ELF-1 (cell line): Measurements from ENCODE around the gene RPS8.
"Not testable (repeated sequence)": the region's sequence is repeated elsewhere in the genome, so short reads cannot be mapped to it uniquely, and the experiment has no call there.

Source experiments
- DNase-seq: peaks from one replicate; pipeline ENCODE4 v3.0.0-alpha.2; 2016; ENCODE audit warnings: low read depth, low spot score

RPS8 gene

DNA sequence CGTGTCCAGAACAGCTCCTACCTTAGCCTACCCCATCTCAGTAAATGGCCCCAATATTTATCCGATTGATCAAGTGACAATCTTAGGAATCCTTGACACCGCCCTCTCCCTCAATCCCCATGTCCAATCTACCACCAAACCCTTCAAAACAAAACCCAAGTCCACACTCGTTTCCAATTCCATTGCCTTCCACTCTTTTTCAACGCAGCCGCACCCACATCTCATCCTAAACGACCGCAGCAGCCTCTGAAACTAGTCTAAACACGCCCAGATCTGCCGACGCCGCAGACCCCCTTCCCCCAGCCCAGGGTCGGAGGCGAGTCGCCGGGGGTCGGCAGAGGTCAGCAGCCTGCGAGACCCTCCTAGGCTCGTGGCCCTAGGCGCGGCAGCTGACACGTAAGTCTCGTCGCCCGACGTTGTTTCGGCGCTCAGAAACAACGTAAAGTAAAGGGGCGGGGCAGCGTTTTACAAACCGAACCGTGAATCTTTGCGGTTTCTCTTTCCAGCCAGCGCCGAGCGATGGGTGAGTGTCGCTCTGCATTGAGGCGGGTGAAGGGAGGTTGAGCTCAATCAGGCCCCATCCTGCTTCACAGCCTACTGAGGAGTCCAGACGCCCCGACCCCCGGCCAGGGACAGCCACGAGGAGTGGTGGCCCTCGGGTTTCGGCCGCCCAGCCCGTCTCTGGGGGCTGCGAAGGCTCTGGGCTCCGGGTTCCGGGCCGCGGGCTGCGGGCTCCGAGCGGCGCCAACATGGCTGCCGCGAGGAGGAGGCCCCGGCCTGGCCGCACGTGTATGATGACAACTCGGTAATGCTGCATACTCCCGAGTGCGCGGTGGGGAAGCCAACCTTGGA lies at the start of gene RPS8:
Gene RPS8 (plus strand): TSS at position 463 of the 852 bp plus-strand sequence. CDS start 57 bp downstream, at position 520.
- peak; percentile 97 for DNase-seq

- DNase-seq: peak; percentile 96
These were observed 44.4 kb upstream of the RPS8 start, which contains the start of gene RNU5D-1 for GRCh38 chr1:44730741-44731512. RNU5D-1 (minus strand) TSS chr1:44731170.

GRCh38 chr1:44733365-44733764 lies 42.0 kb upstream of the RPS8 start:
- no peak for DNase-seq

DNA sequence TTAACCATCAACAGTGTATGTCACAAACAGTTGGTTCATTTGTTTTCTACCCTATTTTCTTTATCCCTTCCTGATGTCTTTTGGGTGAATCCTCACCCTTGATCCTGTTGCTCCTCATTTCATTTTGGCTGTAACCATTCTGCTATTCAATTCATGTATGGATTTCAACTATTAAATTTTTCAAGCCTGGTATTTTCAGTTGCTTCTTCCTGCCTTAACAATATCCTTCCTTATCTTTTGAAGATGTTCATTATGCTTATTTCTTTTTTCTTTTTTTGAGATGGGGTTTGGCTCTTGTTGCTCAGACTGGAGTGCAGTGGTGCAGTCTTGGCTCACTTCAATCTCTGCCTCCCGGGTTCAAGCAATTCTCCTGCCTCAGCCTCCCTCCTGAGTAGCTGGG lies 41.6 kb upstream of the RPS8 start:
- DNase-seq: no peak

DNA sequence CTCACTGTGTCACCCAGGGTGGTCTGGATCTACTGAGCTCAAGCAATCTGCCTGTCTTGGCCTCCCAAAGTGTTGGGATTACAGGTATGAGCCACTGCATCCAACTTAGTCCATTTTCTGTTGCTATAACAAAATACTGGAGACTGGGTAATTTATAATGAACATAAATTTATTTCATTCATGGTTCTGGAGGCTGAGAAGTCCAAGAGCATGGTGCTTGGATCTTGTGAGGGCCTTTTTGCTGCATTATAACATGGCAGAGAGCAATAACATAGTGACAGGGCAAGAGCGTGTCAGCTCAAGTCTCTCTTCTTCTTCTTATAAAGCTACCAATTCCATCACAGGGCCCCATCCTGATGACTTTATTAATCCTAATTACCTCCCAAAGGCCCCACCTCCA lies 39.3 kb upstream of the RPS8 start:
- no peak for DNase-seq

DNA sequence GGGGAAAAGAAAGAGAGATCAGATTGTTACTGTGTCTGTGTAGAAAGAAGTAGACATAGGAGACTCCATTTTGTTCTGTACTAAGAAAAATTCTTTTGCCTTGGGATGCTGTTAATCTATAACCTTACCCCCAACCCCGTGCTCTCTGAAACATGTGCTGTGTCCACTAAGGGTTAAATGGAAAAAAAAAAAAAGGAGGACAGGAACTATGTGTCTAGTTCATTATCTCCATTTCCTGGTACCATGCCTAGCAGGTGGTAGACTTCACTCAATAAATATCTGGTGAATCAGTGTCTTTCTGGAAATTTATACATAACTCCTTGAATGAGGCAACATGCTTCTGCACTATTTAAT lies 36.4 kb upstream of the RPS8 start:
- not testable (repeated sequence) for DNase-seq

- peak; percentile 97 for DNase-seq
These were observed 35.8 kb upstream of the RPS8 start, which contains the start of gene KIF2C for GRCh38 chr1:44739307-44740178. KIF2C (plus strand) TSS chr1:44739837; CDS start chr1:44739933, 96 bp downstream.

GRCh38 chr1:44740179-44740617 lies 35.1 kb upstream of the RPS8 start:
- DNase-seq: no peak

DNA sequence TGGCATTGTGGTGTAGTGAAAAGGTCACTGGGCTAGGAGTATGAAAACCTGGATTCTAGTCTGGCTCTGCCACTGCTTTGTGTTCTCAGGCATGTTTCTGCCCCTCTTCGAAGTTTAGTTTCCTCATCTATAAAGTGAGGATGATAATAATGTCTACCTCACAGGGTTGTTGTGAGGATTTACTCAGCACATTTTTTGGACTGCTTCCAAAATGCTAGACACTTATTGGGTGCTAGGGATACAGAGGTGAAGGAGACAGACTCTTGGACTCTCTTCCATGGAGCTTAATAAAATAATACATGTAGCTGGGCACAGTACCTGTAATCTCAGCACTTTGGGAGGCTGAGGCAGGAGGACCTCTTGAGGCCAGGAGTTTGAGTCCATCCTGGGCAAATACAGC lies 32.1 kb upstream of the RPS8 start:
- no peak for DNase-seq

- DNase-seq: no peak
These were observed 27.5 kb upstream of the RPS8 start for GRCh38 chr1:44747878-44748277.

GRCh38 chr1:44757420-44757819 lies 17.9 kb upstream of the RPS8 start:
- DNase-seq: no peak

DNA sequence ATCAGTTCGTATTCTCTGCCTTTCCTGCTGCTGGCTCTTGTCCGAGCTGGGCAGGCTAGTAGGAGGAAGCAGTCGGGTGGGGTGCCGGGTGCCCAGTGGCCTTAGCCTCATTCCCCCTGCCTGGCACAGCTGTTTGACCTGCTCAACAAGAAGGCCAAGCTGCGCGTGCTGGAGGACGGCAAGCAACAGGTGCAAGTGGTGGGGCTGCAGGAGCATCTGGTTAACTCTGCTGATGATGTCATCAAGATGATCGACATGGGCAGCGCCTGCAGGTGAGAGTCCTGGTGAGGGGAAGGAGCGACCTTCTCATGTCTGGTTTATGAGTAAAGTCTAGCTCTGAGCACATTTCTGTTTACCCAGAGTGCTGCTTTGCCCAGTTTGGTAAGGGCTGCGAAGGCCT lies 16.3 kb upstream of the RPS8 start:
- no peak for DNase-seq

- no peak for DNase-seq
These were observed 14.5 kb upstream of the RPS8 start for GRCh38 chr1:44760876-44761275.

GRCh38 chr1:44766421-44766820 lies 8.9 kb upstream of the RPS8 start:
- not testable (repeated sequence) for DNase-seq

DNA sequence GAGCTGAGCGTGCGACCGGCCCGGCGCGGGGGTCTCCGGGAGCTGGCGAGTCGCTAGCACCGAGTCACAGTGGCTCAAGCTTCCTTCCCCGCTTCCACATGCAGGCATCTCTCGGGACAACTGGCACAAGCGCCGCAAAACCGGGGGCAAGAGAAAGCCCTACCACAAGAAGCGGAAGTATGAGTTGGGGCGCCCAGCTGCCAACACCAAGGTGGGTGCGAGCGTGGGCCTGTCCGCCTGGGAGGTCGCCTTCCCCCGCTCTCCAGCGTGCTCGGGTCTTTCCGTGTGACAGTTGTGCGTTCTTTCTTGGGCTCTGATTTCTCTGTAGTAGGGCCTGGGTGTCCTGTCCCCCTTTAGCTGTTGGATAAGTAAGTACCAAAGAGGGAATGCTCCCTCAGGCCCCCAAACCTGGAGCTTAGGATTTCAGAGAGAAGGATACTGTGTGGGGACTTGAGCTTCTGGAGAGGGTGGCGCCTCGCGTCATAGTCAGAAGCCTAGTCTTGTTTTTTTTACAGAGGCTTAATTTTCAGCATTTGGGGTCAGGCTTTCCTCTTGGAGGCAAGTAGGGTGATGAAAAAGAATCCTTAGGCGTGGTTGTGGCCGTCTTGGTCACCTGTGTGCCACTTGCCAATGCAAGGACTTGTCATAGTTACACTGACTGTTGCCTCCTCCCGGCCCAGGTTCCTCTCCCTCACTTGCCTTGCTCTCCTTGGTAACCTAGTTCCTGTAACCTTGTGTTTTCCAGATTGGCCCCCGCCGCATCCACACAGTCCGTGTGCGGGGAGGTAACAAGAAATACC lies 790 bp downstream of the RPS8 start:
- DNase-seq: peak; percentile 34

DNA sequence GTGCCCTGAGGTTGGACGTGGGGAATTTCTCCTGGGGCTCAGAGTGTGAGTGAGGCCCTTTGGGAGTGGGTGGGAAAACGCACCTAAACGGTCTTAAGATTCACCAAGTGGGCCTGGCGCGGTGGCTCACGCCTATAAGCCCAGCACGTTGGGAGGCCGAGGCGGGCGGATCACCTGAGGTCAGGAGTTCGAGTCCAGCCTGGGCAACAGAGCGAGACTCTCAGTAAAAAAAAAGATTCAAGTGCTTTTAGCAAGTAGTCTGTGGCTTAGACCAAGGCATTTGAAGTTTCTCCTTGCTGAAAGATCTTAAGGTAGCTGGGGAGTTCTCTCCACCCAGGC lies 1.4 kb downstream of the RPS8 start:
- DNase-seq: no peak

DNA sequence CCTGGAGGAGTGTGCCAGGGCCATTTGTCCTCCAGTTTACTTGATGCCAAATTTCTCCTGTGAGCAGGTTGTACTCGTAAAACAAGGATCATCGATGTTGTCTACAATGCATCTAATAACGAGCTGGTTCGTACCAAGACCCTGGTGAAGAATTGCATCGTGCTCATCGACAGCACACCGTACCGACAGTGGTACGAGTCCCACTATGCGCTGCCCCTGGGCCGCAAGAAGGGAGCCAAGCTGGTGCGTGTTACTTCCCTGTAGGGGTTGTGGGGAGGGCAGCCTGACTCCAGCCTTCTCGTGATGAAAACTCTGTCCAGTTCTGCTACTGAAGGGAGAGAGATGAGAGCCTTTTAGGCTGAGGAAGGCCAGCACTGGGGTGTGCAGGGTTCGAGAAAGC lies 2.2 kb downstream of the RPS8 start:
- DNase-seq: no peak

GRCh38 chr1:44777969-44778635 lies 2.8 kb downstream of the RPS8 start:
- no peak for DNase-seq

- DNase-seq: no peak
These were observed 3.6 kb downstream of the RPS8 start for GRCh38 chr1:44778705-44779576.
